ENCODE measurements around the gene DOCK1.
"Not testable (repeated sequence)": the region's sequence is repeated elsewhere in the genome, so short reads cannot be mapped to it uniquely, and the experiment has no call there.

The DOCK1 gene

DNA sequence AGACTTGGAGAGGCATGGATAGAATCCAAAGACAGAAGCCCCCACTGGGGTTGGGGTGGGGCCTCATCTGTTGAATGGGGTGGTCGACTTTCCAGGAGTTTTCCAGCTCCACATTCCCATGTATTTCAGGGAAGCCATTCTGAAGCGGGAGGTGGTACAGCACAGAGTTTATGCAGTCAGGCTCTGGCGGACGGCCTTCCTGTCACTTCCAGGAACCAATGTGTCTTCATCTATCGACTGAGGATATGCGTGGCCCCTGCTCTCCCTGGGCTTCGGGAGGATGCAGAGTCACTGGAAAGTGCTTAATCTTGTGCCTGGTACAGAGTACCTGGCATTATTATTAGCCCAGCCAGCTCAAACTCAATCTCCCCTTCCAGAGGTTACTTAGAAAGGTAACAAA lies 26.3 kb downstream of the DOCK1 start:
- H3K9me3 ChIP-seq (ENCODE audit: control insufficient read depth, low read length) = no peaks in the 10 kb centered on the region
- no peak for DNase-seq
- no peak overlapping the region for H3K27ac ChIP-seq (ENCODE audit: insufficient read depth, low read length, poor library complexity, severe bottlenecking)
- H3K4me1 ChIP-seq (ENCODE audit: control insufficient read depth, insufficient read depth, low read length, poor library complexity, severe bottlenecking) = no peaks in the 10 kb centered on the region
- H3K27me3 ChIP-seq (replicated peaks; ENCODE audit: control insufficient read depth, insufficient read depth, low read length, poor library complexity, severe bottlenecking) = no peaks in the 10 kb centered on the region
- H3K4me3 ChIP-seq (ENCODE audit: insufficient read depth, low read depth, low read length, poor library complexity, severe bottlenecking) = no peak overlapping the region
- no peaks in the 10 kb centered on the region for H3K36me3 ChIP-seq (ENCODE audit: control insufficient read depth, insufficient read depth, low read length)

DNA sequence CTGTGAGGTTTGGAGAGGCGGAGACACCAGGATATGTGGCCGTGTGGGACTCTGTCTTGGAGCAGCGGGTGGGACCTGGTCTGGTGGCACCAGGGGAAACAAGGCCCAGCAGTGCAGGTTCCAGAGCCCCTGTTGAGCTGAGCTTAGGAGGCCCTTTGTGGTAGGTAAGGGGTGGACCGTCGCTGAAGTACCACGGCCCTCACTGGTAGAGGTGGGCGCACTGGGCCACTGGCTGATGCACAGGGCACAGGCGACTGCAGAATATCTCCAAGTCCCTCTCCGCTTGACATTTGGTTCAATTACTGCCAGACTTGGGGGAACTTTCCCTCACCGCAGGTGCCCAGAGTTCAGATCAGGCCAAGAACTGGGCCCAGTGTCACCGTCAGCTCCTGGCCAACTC lies 27.3 kb downstream of the DOCK1 start:
- H3K9me3 ChIP-seq (ENCODE audit: control insufficient read depth, low read length) = no peaks in the 10 kb centered on the region
- DNase-seq = no peak
- H3K27ac ChIP-seq (ENCODE audit: insufficient read depth, low read length, poor library complexity, severe bottlenecking) = no peak overlapping the region
- H3K4me3 ChIP-seq (ENCODE audit: insufficient read depth, low read depth, low read length, poor library complexity, severe bottlenecking) = no peak overlapping the region
- no peaks in the 10 kb centered on the region for H3K36me3 ChIP-seq (ENCODE audit: control insufficient read depth, insufficient read depth, low read length)
- H3K4me1 ChIP-seq (ENCODE audit: control insufficient read depth, insufficient read depth, low read length, poor library complexity, severe bottlenecking) = no peaks in the 10 kb centered on the region
- H3K27me3 ChIP-seq (replicated peaks; ENCODE audit: control insufficient read depth, insufficient read depth, low read length, poor library complexity, severe bottlenecking) = no peaks in the 10 kb centered on the region

DNA sequence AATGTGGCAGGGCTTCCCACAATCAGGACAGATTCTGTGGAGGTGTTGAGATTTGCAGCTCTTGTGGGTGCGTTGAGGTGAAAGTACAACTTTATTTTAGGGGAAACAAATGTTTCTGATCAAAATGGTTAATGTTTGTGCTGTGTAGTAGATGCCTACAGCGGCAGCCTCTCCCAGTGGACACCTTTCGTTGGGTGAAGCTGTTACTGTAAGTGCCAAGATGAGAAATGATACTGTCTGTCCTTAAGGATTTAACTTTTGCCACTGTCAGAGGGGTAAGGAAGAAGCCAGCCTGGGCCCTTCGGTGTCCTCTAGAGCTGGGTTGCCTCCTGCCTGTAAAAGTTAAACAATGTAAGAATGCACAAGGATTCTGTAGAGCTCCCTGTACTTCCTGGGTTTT lies 27.9 kb downstream of the DOCK1 start:
- Histone ChIP-seq H3K36me3 (ENCODE audit: control insufficient read depth, insufficient read depth, low read length) (no peaks in the 10 kb centered on the region), H3K4me1 (ENCODE audit: control insufficient read depth, insufficient read depth, low read length, poor library complexity, severe bottlenecking) (no peaks in the 10 kb centered on the region), H3K4me3 (ENCODE audit: insufficient read depth, low read depth, low read length, poor library complexity, severe bottlenecking) (no peak overlapping the region), H3K9me3 (ENCODE audit: control insufficient read depth, low read length) (no peaks in the 10 kb centered on the region), H3K27ac (ENCODE audit: insufficient read depth, low read length, poor library complexity, severe bottlenecking) (no peak overlapping the region), H3K27me3 (replicated peaks; ENCODE audit: control insufficient read depth, insufficient read depth, low read length, poor library complexity, severe bottlenecking) (no peaks in the 10 kb centered on the region)
- DNase-seq = no peak

DNA sequence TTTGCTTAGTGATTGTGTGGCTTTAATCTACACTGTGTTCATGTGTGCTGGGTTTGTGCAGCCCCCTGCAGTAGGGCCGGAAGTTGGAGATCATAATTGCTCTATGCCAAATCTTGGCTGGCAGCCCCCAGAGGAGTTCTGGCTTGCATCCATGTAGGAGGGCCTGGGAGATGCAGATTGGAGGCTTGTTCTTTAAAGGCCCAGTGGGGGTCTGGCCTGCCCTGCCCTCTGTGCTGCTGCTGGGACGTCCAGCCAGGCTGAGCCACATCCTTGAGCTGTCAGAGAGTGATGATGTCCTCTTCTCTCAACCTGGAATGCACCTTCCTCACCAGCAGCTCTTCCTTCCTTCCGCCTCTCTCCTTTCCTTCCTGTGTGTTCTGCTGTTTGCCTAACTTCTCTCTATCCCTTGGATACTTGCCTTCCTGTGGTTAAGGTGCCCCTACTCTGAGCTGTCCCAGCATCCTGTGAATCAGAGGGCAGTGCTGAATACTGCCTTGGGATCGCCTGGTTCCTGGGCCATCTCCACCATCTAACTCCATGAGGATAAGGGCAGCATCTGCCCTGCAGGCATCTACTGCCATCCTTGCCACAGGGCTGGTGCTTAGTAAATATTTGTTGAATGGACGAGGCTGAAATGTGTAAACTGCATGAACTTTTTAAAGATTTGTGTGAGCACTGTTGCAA lies 30.2 kb downstream of the DOCK1 start:
- H3K9me3 ChIP-seq (ENCODE audit: control insufficient read depth, low read length) = no peaks in the 10 kb centered on the region
- no peak overlapping the region for H3K27ac ChIP-seq (ENCODE audit: insufficient read depth, low read length, poor library complexity, severe bottlenecking)
- H3K4me3 ChIP-seq (ENCODE audit: insufficient read depth, low read depth, low read length, poor library complexity, severe bottlenecking) = no peak overlapping the region
- no peaks in the 10 kb centered on the region for H3K27me3 ChIP-seq (replicated peaks; ENCODE audit: control insufficient read depth, insufficient read depth, low read length, poor library complexity, severe bottlenecking)
- DNase-seq = no peak
- no peaks in the 10 kb centered on the region for H3K36me3 ChIP-seq (ENCODE audit: control insufficient read depth, insufficient read depth, low read length)
- H3K4me1 ChIP-seq (ENCODE audit: control insufficient read depth, insufficient read depth, low read length, poor library complexity, severe bottlenecking) = no peaks in the 10 kb centered on the region

DNA sequence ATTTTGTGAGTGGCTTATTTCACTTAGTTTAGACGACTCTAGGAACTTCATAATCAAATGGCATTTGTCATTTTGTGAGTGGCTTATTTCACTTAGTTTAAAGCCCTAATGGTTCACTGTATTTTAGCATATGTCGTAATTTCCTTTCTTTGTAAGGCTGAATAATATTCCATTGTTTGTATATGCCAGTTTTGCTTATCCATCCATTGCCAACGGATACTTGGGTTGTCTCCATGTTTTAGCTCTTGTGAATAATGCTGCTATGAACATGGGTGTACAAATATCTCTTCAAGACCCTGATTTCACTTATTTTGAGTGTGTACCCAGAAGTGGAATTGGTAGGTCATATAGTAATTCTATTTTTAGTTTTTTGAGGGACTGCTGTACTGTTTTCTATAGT lies 31.8 kb downstream of the DOCK1 start:
- no peak for DNase-seq
- H3K27me3 ChIP-seq (replicated peaks; ENCODE audit: control insufficient read depth, insufficient read depth, low read length, poor library complexity, severe bottlenecking) = no peaks in the 10 kb centered on the region
- H3K36me3 ChIP-seq (ENCODE audit: control insufficient read depth, insufficient read depth, low read length) = no peaks in the 10 kb centered on the region
- no peak overlapping the region for H3K4me3 ChIP-seq (ENCODE audit: insufficient read depth, low read depth, low read length, poor library complexity, severe bottlenecking)
- H3K9me3 ChIP-seq (ENCODE audit: control insufficient read depth, low read length) = no peaks in the 10 kb centered on the region
- H3K27ac ChIP-seq (ENCODE audit: insufficient read depth, low read length, poor library complexity, severe bottlenecking) = no peak overlapping the region
- H3K4me1 ChIP-seq (ENCODE audit: control insufficient read depth, insufficient read depth, low read length, poor library complexity, severe bottlenecking) = no peaks in the 10 kb centered on the region

DNA sequence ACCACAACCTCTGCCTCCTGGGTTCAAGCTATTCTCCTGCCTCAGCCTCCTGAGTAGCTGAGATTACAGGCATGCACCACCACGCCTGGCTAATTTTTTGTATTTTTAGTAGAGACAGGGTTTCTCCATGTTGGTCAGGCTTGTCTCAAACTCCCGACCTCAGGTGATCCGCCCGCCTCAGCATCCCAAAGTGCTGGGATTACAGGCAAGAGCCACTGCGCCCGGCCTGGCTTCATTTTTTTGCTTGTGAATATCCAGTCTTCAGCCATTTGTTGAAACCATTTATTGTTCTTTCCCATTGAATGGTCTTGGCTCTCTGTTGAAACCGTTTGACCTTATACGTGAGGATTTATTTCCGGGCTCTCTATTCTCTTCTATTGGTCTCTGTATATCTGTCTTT lies 32.9 kb downstream of the DOCK1 start:
- H3K4me1 ChIP-seq (ENCODE audit: control insufficient read depth, insufficient read depth, low read length, poor library complexity, severe bottlenecking); H3K27me3 ChIP-seq (replicated peaks; ENCODE audit: control insufficient read depth, insufficient read depth, low read length, poor library complexity, severe bottlenecking); H3K4me3 ChIP-seq (ENCODE audit: insufficient read depth, low read depth, low read length, poor library complexity, severe bottlenecking); H3K27ac ChIP-seq (ENCODE audit: insufficient read depth, low read length, poor library complexity, severe bottlenecking); DNase-seq; H3K36me3 ChIP-seq (ENCODE audit: control insufficient read depth, insufficient read depth, low read length); H3K9me3 ChIP-seq (ENCODE audit: control insufficient read depth, low read length): not testable (repeated sequence)

DNA sequence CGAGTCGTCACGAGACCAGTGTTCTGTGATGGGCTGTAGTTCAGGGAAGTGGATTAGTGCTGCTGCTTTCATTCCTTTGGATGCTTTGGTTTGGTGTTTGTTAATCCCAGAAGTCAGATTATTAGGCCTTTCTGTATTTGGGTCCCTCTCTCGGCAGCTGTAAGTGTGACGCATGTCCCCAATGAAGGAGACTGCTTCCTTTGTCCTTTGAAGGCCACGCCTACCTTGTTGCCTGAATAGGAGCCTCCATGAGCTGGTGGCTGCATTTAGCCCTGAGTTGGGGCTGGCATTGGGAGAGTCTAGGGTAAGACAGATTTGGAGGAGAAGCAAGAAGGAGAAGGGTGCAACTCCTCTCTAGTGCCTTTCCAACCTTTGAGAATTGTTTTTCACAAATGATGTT lies 34.5 kb downstream of the DOCK1 start:
- no peaks in the 10 kb centered on the region for H3K4me1 ChIP-seq (ENCODE audit: control insufficient read depth, insufficient read depth, low read length, poor library complexity, severe bottlenecking)
- no peaks in the 10 kb centered on the region for H3K36me3 ChIP-seq (ENCODE audit: control insufficient read depth, insufficient read depth, low read length)
- DNase-seq = no peak
- no peak overlapping the region for H3K27ac ChIP-seq (ENCODE audit: insufficient read depth, low read length, poor library complexity, severe bottlenecking)
- H3K27me3 ChIP-seq (replicated peaks; ENCODE audit: control insufficient read depth, insufficient read depth, low read length, poor library complexity, severe bottlenecking) = no peaks in the 10 kb centered on the region
- no peaks in the 10 kb centered on the region for H3K9me3 ChIP-seq (ENCODE audit: control insufficient read depth, low read length)
- no peak overlapping the region for H3K4me3 ChIP-seq (ENCODE audit: insufficient read depth, low read depth, low read length, poor library complexity, severe bottlenecking)

DNA sequence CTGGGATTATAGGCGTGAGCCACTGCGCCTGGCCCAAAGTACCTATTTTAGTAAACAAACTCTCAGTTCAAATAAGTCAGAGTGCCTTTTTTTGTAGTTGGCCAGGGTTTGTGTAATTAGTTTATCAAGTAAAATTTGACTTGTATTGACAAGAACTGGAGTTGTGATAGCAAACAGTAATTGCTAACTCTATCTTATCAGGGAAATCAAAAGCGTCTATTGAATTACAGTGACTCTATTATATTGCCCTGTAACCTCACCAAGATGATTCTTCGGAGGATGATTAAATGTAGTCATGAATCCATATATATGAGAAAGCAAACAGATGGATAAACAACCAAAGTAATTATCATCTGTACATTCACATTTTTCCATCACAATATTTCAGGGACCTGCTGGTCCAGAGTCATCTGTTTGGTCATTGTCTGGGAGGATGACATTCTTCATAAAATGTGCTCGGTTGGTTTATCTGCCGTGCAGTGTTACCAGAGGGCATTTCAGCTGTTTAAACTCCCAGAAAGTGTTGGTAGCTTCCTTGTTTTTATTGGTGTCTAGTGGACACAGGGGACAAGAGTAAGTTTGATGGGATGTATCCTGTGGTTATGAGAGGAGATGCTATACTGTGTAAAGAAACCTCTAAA lies 35.6 kb downstream of the DOCK1 start:
- no peak overlapping the region for H3K4me3 ChIP-seq (ENCODE audit: insufficient read depth, low read depth, low read length, poor library complexity, severe bottlenecking)
- no peaks in the 10 kb centered on the region for H3K4me1 ChIP-seq (ENCODE audit: control insufficient read depth, insufficient read depth, low read length, poor library complexity, severe bottlenecking)
- H3K27ac ChIP-seq (ENCODE audit: insufficient read depth, low read length, poor library complexity, severe bottlenecking) = no peak overlapping the region
- H3K9me3 ChIP-seq (ENCODE audit: control insufficient read depth, low read length) = no peaks in the 10 kb centered on the region
- no peak for DNase-seq
- no peaks in the 10 kb centered on the region for H3K27me3 ChIP-seq (replicated peaks; ENCODE audit: control insufficient read depth, insufficient read depth, low read length, poor library complexity, severe bottlenecking)
- no peaks in the 10 kb centered on the region for H3K36me3 ChIP-seq (ENCODE audit: control insufficient read depth, insufficient read depth, low read length)

DNA sequence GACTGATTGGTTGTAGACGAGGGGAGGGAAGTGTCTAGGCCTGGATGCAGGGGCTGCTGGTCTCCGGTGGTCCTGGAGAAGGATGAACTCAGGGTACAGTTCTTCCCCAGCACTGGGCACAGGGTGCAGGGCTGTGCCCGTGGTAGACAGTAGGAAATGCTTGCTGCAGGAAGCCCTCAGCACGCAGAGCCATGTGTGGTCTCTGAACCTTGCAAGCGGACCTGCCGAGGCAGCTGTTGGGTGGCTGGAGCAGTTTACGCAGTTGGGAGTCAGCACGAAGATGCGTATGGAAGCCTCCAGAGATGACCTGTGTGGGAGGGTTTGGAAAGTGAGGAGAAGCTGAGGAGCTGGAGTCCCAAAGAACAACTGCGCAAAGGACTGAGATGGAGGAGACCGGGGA lies 39.0 kb downstream of the DOCK1 start:
- no peaks in the 10 kb centered on the region for H3K4me1 ChIP-seq (ENCODE audit: control insufficient read depth, insufficient read depth, low read length, poor library complexity, severe bottlenecking)
- H3K9me3 ChIP-seq (ENCODE audit: control insufficient read depth, low read length) = no peaks in the 10 kb centered on the region
- H3K4me3 ChIP-seq (ENCODE audit: insufficient read depth, low read depth, low read length, poor library complexity, severe bottlenecking) = no peak overlapping the region
- H3K36me3 ChIP-seq (ENCODE audit: control insufficient read depth, insufficient read depth, low read length) = no peaks in the 10 kb centered on the region
- no peaks in the 10 kb centered on the region for H3K27me3 ChIP-seq (replicated peaks; ENCODE audit: control insufficient read depth, insufficient read depth, low read length, poor library complexity, severe bottlenecking)
- DNase-seq = no peak
- no peak overlapping the region for H3K27ac ChIP-seq (ENCODE audit: insufficient read depth, low read length, poor library complexity, severe bottlenecking)

DNA sequence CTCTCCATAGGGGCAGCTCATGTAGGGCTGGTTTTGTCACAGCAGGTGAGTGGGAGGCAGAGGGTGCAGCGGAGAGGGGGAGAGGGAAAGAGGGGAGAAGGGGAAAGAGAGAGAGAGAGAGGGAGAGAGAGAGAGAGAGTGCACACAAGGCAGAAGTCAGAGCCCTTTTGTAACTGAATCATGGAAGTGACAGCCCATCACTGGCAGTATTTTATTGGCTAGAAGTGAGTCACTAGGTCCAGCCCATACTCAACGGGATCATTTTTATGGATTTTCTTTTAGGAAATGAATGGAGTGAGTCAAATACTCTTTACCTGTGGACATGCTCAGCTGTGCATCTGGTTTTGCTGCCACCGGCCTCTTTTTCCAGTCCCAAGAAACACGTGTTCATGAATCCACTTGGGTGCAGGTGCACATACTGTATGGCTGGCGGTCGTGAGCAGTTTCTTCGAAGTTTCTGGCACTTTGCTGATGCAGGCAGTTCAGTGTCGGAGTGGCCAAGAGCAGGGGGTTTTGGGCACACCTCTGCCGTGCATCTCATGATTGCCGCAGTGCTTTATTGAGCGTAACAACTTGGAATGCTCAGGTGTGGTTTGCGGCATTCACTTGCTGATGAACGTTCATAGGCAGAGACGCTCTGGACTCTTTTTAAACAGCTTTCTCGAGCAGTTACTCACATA lies 40.3 kb downstream of the DOCK1 start:
- Histone ChIP-seq H3K4me3 (ENCODE audit: insufficient read depth, low read depth, low read length, poor library complexity, severe bottlenecking) (no peak overlapping the region), H3K27ac (ENCODE audit: insufficient read depth, low read length, poor library complexity, severe bottlenecking) (no peak overlapping the region), H3K4me1 (ENCODE audit: control insufficient read depth, insufficient read depth, low read length, poor library complexity, severe bottlenecking) (no peaks in the 10 kb centered on the region), H3K27me3 (replicated peaks; ENCODE audit: control insufficient read depth, insufficient read depth, low read length, poor library complexity, severe bottlenecking) (no peaks in the 10 kb centered on the region), H3K36me3 (ENCODE audit: control insufficient read depth, insufficient read depth, low read length) (no peaks in the 10 kb centered on the region), H3K9me3 (ENCODE audit: control insufficient read depth, low read length) (no peaks in the 10 kb centered on the region)
- DNase-seq = no peak

All from effector memory CD4-positive, alpha-beta T cell (primary cell).